ENCODE measurements around the gene PRKCH.

DNA sequence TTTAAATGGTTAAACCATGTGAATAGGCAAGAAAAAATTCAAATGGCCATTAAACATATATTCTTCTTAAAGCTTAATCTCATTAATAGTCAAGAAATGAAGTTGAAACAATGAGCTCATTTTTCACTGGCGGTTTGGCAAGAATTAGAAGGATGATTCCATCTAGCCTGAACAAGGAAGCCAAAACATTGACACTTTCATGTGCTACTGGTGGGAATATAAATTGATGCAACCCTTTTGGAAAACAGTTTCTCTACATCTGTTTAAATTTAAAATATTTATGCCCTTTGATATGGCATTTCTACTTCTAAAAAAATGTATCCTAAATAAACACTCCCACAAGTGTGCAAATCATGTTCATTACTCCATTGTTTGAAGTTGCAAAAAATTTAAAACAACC is 199.2 kb downstream of the PRKCH start:
- TF ChIP-seq, protein P1, sequence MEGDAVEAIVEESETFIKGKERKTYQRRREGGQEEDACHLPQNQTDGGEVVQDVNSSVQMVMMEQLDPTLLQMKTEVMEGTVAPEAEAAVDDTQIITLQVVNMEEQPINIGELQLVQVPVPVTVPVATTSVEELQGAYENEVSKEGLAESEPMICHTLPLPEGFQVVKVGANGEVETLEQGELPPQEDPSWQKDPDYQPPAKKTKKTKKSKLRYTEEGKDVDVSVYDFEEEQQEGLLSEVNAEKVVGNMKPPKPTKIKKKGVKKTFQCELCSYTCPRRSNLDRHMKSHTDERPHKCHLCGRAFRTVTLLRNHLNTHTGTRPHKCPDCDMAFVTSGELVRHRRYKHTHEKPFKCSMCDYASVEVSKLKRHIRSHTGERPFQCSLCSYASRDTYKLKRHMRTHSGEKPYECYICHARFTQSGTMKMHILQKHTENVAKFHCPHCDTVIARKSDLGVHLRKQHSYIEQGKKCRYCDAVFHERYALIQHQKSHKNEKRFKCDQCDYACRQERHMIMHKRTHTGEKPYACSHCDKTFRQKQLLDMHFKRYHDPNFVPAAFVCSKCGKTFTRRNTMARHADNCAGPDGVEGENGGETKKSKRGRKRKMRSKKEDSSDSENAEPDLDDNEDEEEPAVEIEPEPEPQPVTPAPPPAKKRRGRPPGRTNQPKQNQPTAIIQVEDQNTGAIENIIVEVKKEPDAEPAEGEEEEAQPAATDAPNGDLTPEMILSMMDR (IDR thresholded peaks at IDR 0.05): no peak
- TF ChIP-seq EP300 (IDR thresholded peaks at IDR 0.05) (no peak), POLR2A (IDR thresholded peaks at IDR 0.05) (no peak), POLR2AphosphoS5 (IDR thresholded peaks at IDR 0.05) (no peak)
